CD14-positive monocyte (primary cell): Measurements from ENCODE around the gene MPND. TPM values are rescaled to one million over a fixed set of nuclear protein-coding genes. Genes with fewer than 3 reads are reported as not detected.
A peak's percentile ranks its signal among the peaks of the same experiment; 100 is the strongest.

Experiments used
- DNase-seq, 3 donors: peaks; one replicate each; pipeline ENCODE4 v3.0.0-alpha.2; 2011 to 2022
- H2AFZ ChIP-seq: 2 replicates; pipeline ENCODE4 v1.6.0; 2012; ENCODE audit warnings: mild to moderate bottlenecking, low read depth, low read length, inconsistent platforms; ENCODE audit not compliant: insufficient read depth, poor library complexity, severe bottlenecking
- H3K27ac ChIP-seq, 2 donors: 1 replicate in 1 of 2; 2 replicates in 1 of 2; pipeline ENCODE4 v1.5.1; 2012 to 2013; ENCODE audit warnings: low read length in 2 of 2, control low read depth in 1 of 2, inconsistent platforms in 1 of 2, low read depth in 1 of 2, mild to moderate bottlenecking in 1 of 2
- H3K27me3 ChIP-seq, 2 donors: one replicate each; pipeline versions ENCODE4 v1.6.0 to v1.6.1; 2011 to 2013; ENCODE audit warnings: low read length in 2 of 2; ENCODE audit not compliant: control insufficient read depth in 2 of 2, insufficient read depth in 2 of 2
- H3K36me3 ChIP-seq, 2 donors: replicated peaks in 1 of 2; 1 replicate in 1 of 2; 2 replicates in 1 of 2; pipeline versions ENCODE4 v1.5.1 to v1.6.1; 2012 to 2013; ENCODE audit warnings: low read length in 2 of 2, control low read depth in 1 of 2, inconsistent platforms in 1 of 2, mild to moderate bottlenecking in 1 of 2; ENCODE audit not compliant: insufficient read depth in 2 of 2, control insufficient read depth in 1 of 2
- H3K4me1 ChIP-seq, 2 donors: 1 replicate in 1 of 2; 2 replicates in 1 of 2; pipeline versions ENCODE4 v1.5.1 to v1.6.1; 2012 to 2013; ENCODE audit warnings: low read length in 2 of 2, control low read depth in 1 of 2, inconsistent platforms in 1 of 2, mild to moderate bottlenecking in 1 of 2, moderate library complexity in 1 of 2; ENCODE audit not compliant: insufficient read depth in 2 of 2, control insufficient read depth in 1 of 2
- H3K4me2 ChIP-seq: replicated peaks from 2 replicates; pipeline ENCODE3; 2012; ENCODE audit warnings: low read length, moderate library complexity, mild to moderate bottlenecking; ENCODE audit not compliant: poor library complexity, severe bottlenecking; ENCODE audit errors: extremely low read depth
- H3K4me3 ChIP-seq, 3 experiments: fragments of 200-600 bp in 1 of 3; sonication (generic) in 1 of 3; replicated peaks in 1 of 3; 1 replicate in 2 of 3; 2 replicates in 1 of 3; pipeline ENCODE4 v1.5.1; 2011 to 2013; ENCODE audit warnings: low read length in 3 of 3, mild to moderate bottlenecking in 3 of 3, control low read depth in 2 of 3, low read depth in 2 of 3, inconsistent platforms in 1 of 3, moderate library complexity in 1 of 3
- H3K79me2 ChIP-seq: 2 replicates; pipeline ENCODE4 v1.6.0; 2012; ENCODE audit warnings: mild to moderate bottlenecking, control low read depth, inconsistent platforms, low read length, moderate library complexity; ENCODE audit not compliant: insufficient read depth
- H3K9ac ChIP-seq: 2 replicates; pipeline ENCODE4 v1.6.0; 2017; ENCODE audit warnings: low read length, mild to moderate bottlenecking; ENCODE audit not compliant: insufficient read depth, poor library complexity, severe bottlenecking
- H3K9me3 ChIP-seq, 2 donors: replicated peaks in 1 of 2; 1 replicate in 1 of 2; 2 replicates in 1 of 2; pipeline versions ENCODE4 v1.5.1 to v1.6.1; 2012 to 2013; ENCODE audit warnings: low read length in 2 of 2, control low read depth in 1 of 2; ENCODE audit not compliant: control insufficient read depth in 1 of 2, insufficient read depth in 1 of 2
- H4K20me1 ChIP-seq: 2 replicates; pipeline ENCODE4 v1.6.0; 2012; ENCODE audit warnings: mild to moderate bottlenecking, low read length, control low read depth, moderate library complexity; ENCODE audit not compliant: insufficient read depth
- H3K27ac Mint-ChIP-seq, 7 donors: one replicate each; pipeline ENCODE4 v1.8.0; 2020; ENCODE audit warnings: mild to moderate bottlenecking in 7 of 7, mixed read lengths in 7 of 7, moderate library complexity in 6 of 7, inconsistent platforms in 2 of 7
- H3K27me3 Mint-ChIP-seq, 3 donors: one replicate each; pipeline ENCODE4 v1.8.0; 2021 to 2022; ENCODE audit warnings: low read depth in 3 of 3, mild to moderate bottlenecking in 3 of 3, mixed read lengths in 3 of 3, moderate library complexity in 3 of 3, inconsistent platforms in 1 of 3
- H3K36me3 Mint-ChIP-seq, 2 donors: one replicate each; pipeline ENCODE4 v1.8.0; 2020; ENCODE audit warnings: mixed read lengths in 2 of 2, inconsistent platforms in 1 of 2, mild to moderate bottlenecking in 1 of 2
- H3K4me1 Mint-ChIP-seq: one replicate; pipeline ENCODE4 v1.8.0; 2020; ENCODE audit warnings: mild to moderate bottlenecking, mixed read lengths
- H3K4me3 Mint-ChIP-seq, 2 donors: one replicate each; pipeline ENCODE4 v1.8.0; 2020; ENCODE audit warnings: mild to moderate bottlenecking in 2 of 2, mixed read lengths in 2 of 2, moderate library complexity in 1 of 2
- H3K9me3 Mint-ChIP-seq, 7 donors: one replicate each; pipeline ENCODE4 v1.8.0; 2020 to 2022; ENCODE audit warnings: mixed read lengths in 7 of 7, mild to moderate bottlenecking in 6 of 7, moderate library complexity in 6 of 7, inconsistent platforms in 2 of 7
- WGBS: methylation state at CpG from one replicate; pipeline ENCODE4 v1.1.5; 2013; ENCODE audit warnings: missing lambda C conversion rate; ENCODE audit not compliant: insufficient coverage; 5-methylcytosine and 5-hydroxymethylcytosine counted together
- intact Hi-C, 2 donors: fragments of 100-400 bp; cut with micrococcal nuclease; formaldehyde crosslinking; loops; one replicate each; pipeline versions ENCODE4 v1.15.0 to v1.15.1; 2023
- polyA plus RNA-seq, 3 donors: library from polyadenylated mRNA; depleted of rRNA in 1 of 3; unstranded in 2 of 3; stranded (reverse) in 1 of 3; fragments of 300-500 nt in 2 of 3; fragments of >200 nt in 1 of 3; fragmentation: Illumina TruSeq in 2 of 3; gene quantifications; 1 replicate in 2 of 3; 2 replicates in 1 of 3; pipeline ENCODE4 v1.2.3, GENCODE V29; 2012 to 2021
- TF ChIP-seq, protein P1 (sequence below): fragments of 200-600 bp; IDR thresholded peaks from one replicate; pipeline ENCODE4 v1.8.0; 2022; ENCODE audit warnings: antibody characterized with exemption, mild to moderate bottlenecking

The MPND gene
- polyA plus RNA-seq, 3 donors: 6.5 to 15.9 (median 7.0) TPM

DNA sequence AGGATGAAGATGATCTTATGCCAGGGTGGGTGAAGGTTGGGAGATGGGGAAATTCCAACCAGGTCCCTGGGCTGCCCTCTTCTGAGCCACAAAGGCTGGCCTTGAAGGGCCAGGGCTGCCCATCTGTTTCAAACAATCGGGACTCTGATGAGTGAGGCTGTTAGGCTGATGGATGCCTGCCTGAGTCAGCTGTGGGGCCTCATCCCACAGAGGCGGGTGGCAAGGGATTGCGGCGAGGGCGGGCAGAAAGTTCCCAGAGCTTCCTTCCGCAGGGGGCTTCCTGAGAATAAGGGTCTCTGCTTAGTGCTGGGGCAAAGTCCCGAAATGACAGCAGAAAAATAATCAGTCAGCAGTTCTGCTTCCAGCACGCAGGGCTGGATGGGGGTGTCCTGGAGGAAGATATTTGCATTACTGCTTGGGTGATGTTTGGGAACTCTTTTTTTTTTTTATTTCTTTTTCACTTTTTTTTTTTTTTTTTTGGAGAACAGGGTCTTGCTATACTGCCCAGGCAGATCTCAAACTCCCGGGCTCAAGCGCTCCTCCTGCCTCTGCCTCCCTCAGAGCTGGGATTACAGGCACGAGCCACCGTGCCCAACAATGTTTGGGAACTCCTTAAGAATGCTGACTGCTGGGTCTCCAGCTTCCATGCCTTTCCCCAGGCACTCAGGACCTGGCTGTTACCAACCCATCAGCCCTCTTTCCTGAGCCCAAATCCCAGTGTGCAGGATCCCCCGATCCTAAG, 42.9 kb downstream of the MPND start:
- Histone ChIP-seq H3K4me1 (peaks cover 17 to 19% of the 10 kb centered on the region in 2 donors), H2AFZ (no peak overlapping the region), H3K27ac (no peak overlapping the region), H3K27me3 (no peaks in the 10 kb centered on the region), H3K4me3 (no peak overlapping the region), H3K36me3 (peaks cover 28 to 48% of the 10 kb centered on the region in 2 donors), H4K20me1 (peaks cover 99% of the 10 kb centered on the region), H3K79me2 (peaks cover 95% of the 10 kb centered on the region), H3K4me2 (no peak overlapping the region), H3K9ac (no peak overlapping the region), H3K9me3 (no peaks in the 10 kb centered on the region)
- H3K4me1 Mint-ChIP-seq: peaks cover 29% of the 10 kb centered on the region
- H3K27ac Mint-ChIP-seq: peak overlapping the region in 2 of 7 donors; percentile 20 to 33
- no peak for DNase-seq
- peaks cover 27 to 62% of the 10 kb centered on the region in 2 donors for H3K36me3 Mint-ChIP-seq
- peaks cover 0 to 2% (median 1%) of the 10 kb centered on the region in 3 donors for H3K27me3 Mint-ChIP-seq
- H3K9me3 Mint-ChIP-seq: peaks cover 0 to 2% (median 0%) of the 10 kb centered on the region in 7 donors
- 82% methylated on average over 9 of the region's 13 CpGs for WGBS
- no peak overlapping the region for H3K4me3 Mint-ChIP-seq
- TF ChIP-seq, protein P1, sequence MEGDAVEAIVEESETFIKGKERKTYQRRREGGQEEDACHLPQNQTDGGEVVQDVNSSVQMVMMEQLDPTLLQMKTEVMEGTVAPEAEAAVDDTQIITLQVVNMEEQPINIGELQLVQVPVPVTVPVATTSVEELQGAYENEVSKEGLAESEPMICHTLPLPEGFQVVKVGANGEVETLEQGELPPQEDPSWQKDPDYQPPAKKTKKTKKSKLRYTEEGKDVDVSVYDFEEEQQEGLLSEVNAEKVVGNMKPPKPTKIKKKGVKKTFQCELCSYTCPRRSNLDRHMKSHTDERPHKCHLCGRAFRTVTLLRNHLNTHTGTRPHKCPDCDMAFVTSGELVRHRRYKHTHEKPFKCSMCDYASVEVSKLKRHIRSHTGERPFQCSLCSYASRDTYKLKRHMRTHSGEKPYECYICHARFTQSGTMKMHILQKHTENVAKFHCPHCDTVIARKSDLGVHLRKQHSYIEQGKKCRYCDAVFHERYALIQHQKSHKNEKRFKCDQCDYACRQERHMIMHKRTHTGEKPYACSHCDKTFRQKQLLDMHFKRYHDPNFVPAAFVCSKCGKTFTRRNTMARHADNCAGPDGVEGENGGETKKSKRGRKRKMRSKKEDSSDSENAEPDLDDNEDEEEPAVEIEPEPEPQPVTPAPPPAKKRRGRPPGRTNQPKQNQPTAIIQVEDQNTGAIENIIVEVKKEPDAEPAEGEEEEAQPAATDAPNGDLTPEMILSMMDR: no peak
- intact Hi-C loops: no loop called here

DNA sequence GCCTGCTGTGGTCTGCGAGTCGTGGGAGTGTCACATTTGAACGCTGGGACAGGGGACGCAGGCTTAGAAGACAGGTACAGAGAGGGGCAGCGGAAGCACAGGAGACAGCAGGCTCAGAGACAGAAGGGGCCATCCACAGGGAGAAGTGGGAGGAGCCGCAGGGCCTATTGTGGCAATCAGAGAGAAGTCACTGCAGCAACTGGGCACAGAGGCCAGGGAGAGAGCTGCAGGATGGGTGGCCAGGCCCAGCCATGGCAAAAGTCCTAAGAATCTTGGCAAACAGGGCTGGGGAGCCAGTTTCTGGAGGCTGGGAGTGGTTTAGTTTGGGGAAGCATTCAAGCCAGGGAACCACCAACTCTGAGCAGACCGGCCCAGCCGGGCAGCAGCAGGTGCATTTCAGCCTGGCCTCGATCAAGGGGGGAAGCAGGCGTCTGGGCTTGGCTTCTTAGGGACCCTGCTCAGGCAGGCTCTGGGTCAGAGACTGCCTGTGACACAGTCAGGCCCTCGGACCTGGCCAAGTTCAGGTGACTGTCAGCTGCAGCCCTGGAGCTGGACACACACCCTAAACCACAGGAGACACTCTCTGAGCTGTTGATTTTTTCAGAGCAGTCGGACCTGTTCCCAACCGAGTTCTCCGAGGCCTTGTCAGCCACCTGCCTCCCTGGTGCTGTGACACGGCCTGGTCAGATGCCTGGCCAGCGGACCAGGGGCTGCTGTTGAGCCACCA, 45.1 kb downstream of the MPND start:
- peaks cover 99% of the 10 kb centered on the region for H3K79me2 ChIP-seq
- no peak overlapping the region for H3K4me2 ChIP-seq
- H3K36me3 Mint-ChIP-seq: peaks cover 26 to 70% of the 10 kb centered on the region in 2 donors
- H3K4me1 Mint-ChIP-seq: peaks cover 36% of the 10 kb centered on the region
- WGBS: 92% methylated on average over 16 of the region's 16 CpGs
- H3K9ac ChIP-seq: no peak overlapping the region
- intact Hi-C loops: no loop called here
- TF ChIP-seq, protein P1: no peak
- peaks cover 0 to 2% (median 0%) of the 10 kb centered on the region in 7 donors for H3K9me3 Mint-ChIP-seq
- peaks cover 26 to 28% of the 10 kb centered on the region in 2 donors for H3K4me1 ChIP-seq
- no peak overlapping the region for H3K4me3 Mint-ChIP-seq
- peak overlapping the region in 1 of 2 donors; percentile 3 for H3K27ac ChIP-seq
- no peak overlapping the region for H3K4me3 ChIP-seq
- no peak for DNase-seq
- peak overlapping the region in 2 of 7 donors; percentile 49 to 73 for H3K27ac Mint-ChIP-seq
- no peaks in the 10 kb centered on the region for H3K27me3 ChIP-seq
- H3K9me3 ChIP-seq: no peaks in the 10 kb centered on the region
- peaks cover 99% of the 10 kb centered on the region for H4K20me1 ChIP-seq
- no peak overlapping the region for H2AFZ ChIP-seq
- H3K27me3 Mint-ChIP-seq: peaks cover 0 to 2% (median 0%) of the 10 kb centered on the region in 3 donors
- peaks cover 27 to 54% of the 10 kb centered on the region in 2 donors for H3K36me3 ChIP-seq
